NCI-H1694 (cell line): ENCODE measurements around the gene PLAAT4.
"Not testable (repeated sequence)": the region's sequence is repeated elsewhere in the genome, so short reads cannot be mapped to it uniquely, and the experiment has no call there.

Source experiments
- DNase-seq: peaks from one replicate; lab custom pipeline; 2025; lab: John Stamatoyannopoulos, UW

PLAAT4 gene

GRCh38 chr11:63572026-63572688, 35.5 kb downstream of the PLAAT4 start:
- no peak for DNase-seq

DNA sequence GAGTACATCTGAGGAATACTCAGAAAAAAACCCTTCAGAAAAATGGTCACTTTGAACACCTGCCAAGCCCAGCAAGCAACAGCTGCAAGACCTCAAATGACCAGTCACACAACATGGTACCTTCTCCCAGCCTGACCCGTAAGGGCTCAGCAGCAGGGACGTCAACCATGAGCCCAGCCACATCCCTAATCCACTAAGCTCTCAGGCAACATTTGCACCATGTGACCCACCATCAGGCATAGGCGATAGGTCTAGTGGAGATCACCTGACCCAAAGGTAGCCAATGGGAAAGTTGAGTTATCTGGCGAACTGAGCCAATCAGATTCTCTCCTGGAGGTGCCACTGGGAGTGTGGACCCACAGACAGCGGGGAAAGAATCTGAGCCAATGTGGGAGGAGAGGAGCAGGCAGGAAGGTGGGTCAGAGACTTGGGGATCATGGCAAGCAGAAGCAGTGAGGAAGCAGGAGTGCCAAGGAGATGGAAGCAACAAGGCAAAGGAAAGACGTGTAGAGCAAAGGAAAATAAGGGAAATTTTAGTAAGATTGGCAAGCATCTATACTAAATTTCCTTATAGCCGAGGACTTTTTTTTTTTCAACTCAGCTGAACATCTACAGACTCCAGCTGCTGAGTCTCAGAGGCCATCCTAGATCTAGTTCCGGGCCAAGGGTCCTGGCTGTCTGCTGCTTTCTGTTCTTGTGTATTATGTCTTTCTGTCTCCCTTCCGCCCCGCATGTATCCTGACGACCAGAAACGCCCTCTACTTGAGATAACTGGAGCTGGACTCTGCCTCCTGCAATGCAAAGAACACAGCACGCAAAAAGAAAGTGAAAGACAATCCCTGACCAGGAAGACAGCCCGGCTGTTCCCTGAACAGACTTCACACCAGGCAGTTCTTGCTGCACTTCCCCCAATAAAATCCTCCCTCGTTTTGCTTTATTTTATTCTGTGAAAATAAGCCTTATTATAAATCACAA, 37.6 kb downstream of the PLAAT4 start:
- no peak for DNase-seq

DNA sequence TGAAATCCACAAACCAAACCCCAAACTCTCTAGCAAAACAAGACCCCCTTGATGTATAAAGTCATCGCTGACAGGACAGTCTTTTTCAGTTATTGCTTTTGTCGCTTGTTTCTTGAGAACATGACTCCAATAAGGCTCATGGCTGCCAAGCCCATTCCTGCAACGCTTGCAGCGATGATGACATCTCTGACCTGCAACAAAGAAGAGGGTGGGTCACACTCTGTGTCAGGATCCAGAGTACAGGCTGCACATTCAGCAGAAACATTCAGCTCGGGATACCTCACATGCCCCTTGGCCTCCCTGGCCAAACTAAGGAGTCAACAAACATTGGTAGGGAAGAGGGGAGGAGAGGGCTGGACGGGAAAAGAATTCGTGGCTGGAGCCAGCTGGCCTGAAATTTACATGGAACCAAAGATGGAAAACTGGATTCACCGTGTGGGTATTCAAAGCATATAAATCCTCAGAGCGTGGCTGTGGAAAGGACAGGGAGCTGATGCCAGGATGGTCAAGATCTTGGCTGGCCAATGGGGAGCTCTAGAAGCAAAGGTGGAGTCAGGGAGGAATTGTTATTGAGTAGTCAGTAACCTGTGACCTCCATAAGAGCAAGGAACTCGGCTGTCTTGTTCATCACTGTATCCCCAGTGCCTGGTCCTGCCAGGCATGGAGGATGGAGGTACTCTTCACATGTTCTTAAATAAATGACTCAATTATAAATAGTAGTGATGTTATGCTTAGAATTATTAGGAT, 38.4 kb downstream of the PLAAT4 start:
- no peak for DNase-seq

- not testable (repeated sequence) for DNase-seq
Observed at GRCh38 chr11:63578882-63579281, 42.3 kb downstream of the PLAAT4 start.

DNA sequence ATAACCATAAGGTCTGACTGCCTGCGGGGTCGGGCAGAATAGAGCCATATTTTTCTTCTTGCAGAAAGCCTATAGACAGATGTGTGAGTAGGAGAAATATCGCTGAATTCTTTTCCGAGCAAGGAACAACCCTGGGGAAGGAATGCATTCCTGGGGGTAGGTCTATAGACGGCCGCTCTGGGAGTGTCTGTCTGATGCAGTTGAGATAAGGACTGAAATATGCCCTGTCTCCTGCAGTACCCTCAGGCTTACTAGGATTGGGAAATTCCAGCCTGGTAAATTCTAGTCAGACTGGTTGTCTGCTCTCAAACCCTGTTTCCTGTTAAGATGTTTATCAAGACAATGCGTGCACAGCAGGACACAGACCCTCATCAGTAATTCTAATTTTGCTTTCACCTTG, 44.6 kb downstream of the PLAAT4 start:
- not testable (repeated sequence) for DNase-seq

GRCh38 chr11:63583357-63583677, 46.7 kb downstream of the PLAAT4 start:
- DNase-seq = no peak

GRCh38 chr11:63586451-63587166, 50.0 kb downstream of the PLAAT4 start:
- DNase-seq = no peak

GRCh38 chr11:63589000-63589399, 52.4 kb downstream of the PLAAT4 start:
- no peak for DNase-seq

GRCh38 chr11:63590024-63590788, 53.6 kb downstream of the PLAAT4 start:
- DNase-seq = no peak

GRCh38 chr11:63592975-63593395, 56.4 kb downstream of the PLAAT4 start:
- no peak for DNase-seq

DNA sequence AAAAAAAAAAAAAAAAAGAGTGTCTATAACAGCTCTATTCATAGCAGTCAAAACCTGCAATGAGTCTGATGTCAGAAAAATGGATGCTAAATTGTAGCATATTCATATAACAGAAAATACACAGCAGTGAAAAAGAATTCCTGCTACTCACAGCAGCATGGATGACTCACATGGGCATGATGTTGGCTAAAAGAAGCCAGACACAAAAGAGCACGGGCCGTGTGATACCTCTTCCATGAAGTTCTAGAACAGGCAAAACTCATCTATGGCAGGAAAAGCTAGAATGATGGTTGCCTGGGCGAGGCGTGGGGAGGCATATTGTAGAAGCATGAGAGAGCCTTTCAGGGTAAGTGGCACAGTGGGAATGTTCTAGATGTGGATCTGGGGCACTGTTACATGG, 58.7 kb downstream of the PLAAT4 start:
- DNase-seq = no peak
